AG08396 (cell line): ENCODE results near the gene FAM168A.

ENCODE experiments used
- DNase-seq: peaks from one replicate; pipeline ENCODE4 v3.0.0; 2012; ENCODE audit warnings: low spot score, mixed read lengths

FAM168A gene

GRCh38 chr11:73367482-73368024 is 230.4 kb downstream of the FAM168A start:
- no peak for DNase-seq

GRCh38 chr11:73366953-73367352 is 231.0 kb downstream of the FAM168A start:
- no peak for DNase-seq

GRCh38 chr11:73366265-73366610 is 231.7 kb downstream of the FAM168A start:
- no peak for DNase-seq

- DNase-seq = no peak
Observed at GRCh38 chr11:73365352-73366264, 232.3 kb downstream of the FAM168A start.

- DNase-seq = no peak
Observed at GRCh38 chr11:73363147-73363546, 234.8 kb downstream of the FAM168A start.

- peak; percentile 51 for DNase-seq
Observed at GRCh38 chr11:73361953-73362776, 235.7 kb downstream of the FAM168A start.

- no peak for DNase-seq
Observed at GRCh38 chr11:73360743-73361369, 237.1 kb downstream of the FAM168A start.

- DNase-seq = peak; percentile 49
Observed at GRCh38 chr11:73359930-73360742, 237.8 kb downstream of the FAM168A start.

GRCh38 chr11:73359341-73359740 is 238.6 kb downstream of the FAM168A start:
- DNase-seq = no peak

- DNase-seq = peak; percentile 58
Observed at GRCh38 chr11:73358071-73358470, 239.8 kb downstream of the FAM168A start.

- no peak for DNase-seq
Observed at GRCh38 chr11:73356979-73357860, 240.7 kb downstream of the FAM168A start.

- no peak for DNase-seq
Observed at GRCh38 chr11:73355109-73355508, 242.8 kb downstream of the FAM168A start.

GRCh38 chr11:73353422-73353821 is 244.5 kb downstream of the FAM168A start:
- DNase-seq = no peak

- peak; percentile 90 for DNase-seq
Observed at GRCh38 chr11:73350908-73351636, 246.8 kb downstream of the FAM168A start.
